Esophagus muscularis mucosa (tissue), 4 donors: ENCODE results near the gene VN1R2. TPM values are rescaled to one million over a fixed set of nuclear protein-coding genes. Genes with fewer than 3 reads are reported as not detected.
"Not testable (repeated sequence)": the region's sequence is repeated elsewhere in the genome, so short reads cannot be mapped to it uniquely, and the experiment has no call there.

Source experiments
- DNase-seq: peaks from one replicate; pipeline ENCODE4 v3.0.0-alpha.2; 2017; ENCODE audit errors: extremely low spot score
- H3K27ac ChIP-seq, 4 donors: fragments of 200-600 bp; sonication (generic); replicated peaks in 1 of 4; 1 replicate in 3 of 4; 2 replicates in 1 of 4; pipeline ENCODE4 v1.5.1; 2016 to 2019; ENCODE audit warnings: mild to moderate bottlenecking in 1 of 4
- H3K27me3 ChIP-seq, 4 donors: fragments of 200-600 bp; sonication (generic); one replicate each; pipeline versions ENCODE4 v1.5.1 to v1.6.0; 2016 to 2019
- H3K36me3 ChIP-seq, 4 donors: fragments of 200-600 bp; sonication (generic); one replicate each; pipeline ENCODE4 v1.5.1; 2016 to 2019
- H3K4me1 ChIP-seq, 4 donors: fragments of 200-600 bp; sonication (generic); one replicate each; pipeline ENCODE4 v1.5.1; 2016 to 2019
- H3K4me3 ChIP-seq, 4 donors: fragments of 200-600 bp; sonication (generic); 1 replicate in 2 of 4; 2 replicates in 2 of 4; pipeline ENCODE4 v1.5.1; 2016 to 2019; ENCODE audit warnings: mild to moderate bottlenecking in 4 of 4, moderate library complexity in 1 of 4
- H3K9me3 ChIP-seq, 4 donors: fragments of 200-600 bp; sonication (generic); 1 replicate in 3 of 4; 2 replicates in 1 of 4; pipeline ENCODE4 v1.5.1; 2016 to 2019
- EP300 ChIP-seq: sonication (generic); formaldehyde crosslinking; IDR thresholded peaks from one replicate; pipeline ENCODE4 v1.6.1; 2017; ENCODE audit warnings: antibody characterized with exemption
- POLR2A ChIP-seq: fragments of 450-650 bp; IDR thresholded peaks from one replicate; pipeline ENCODE4 v1.6.1; 2017; ENCODE audit warnings: antibody characterized with exemption, moderate library complexity, mild to moderate bottlenecking, low read depth
- POLR2AphosphoS5 ChIP-seq, 2 donors: sonication (generic); formaldehyde crosslinking; IDR thresholded peaks; one replicate each; pipeline ENCODE4 v1.6.1; 2017; ENCODE audit warnings: antibody characterized with exemption in 2 of 2
- WGBS: methylation state at CpG from one replicate; pipeline ENCODE4 v1.1.5; 2018; 5-methylcytosine and 5-hydroxymethylcytosine counted together
- intact Hi-C: fragments of 100-400 bp; cut with DNase I; formaldehyde crosslinking; loops from one replicate; pipeline ENCODE4 v1.15.1; 2023
- total RNA-seq, 4 donors: library from RNA; depleted of rRNA; stranded (reverse); fragments of >200 nt; gene quantifications; one replicate each; pipeline versions ENCODE4 v1.1.0 to v1.2.1, GENCODE V29; 2016
- TF ChIP-seq, protein P1 (sequence below), 3 experiments: fragments of 200-600 bp in 2 of 3; fragments of 450-650 bp in 1 of 3; sonication (generic) in 2 of 3; IDR thresholded peaks; one replicate each; pipeline ENCODE4 v1.5.1; 2017 to 2019; ENCODE audit warnings: antibody characterized with exemption in 3 of 3, mild to moderate bottlenecking in 2 of 3, moderate library complexity in 1 of 3

Gene VN1R2
- total RNA-seq, 4 donors from 2014 or later = not detected

GRCh38 chr19:53285087-53285486, 27.0 kb downstream of the VN1R2 start:
- 63% methylated on average over 4 of the region's 4 CpGs for WGBS
- Histone ChIP-seq H3K27ac (no peak overlapping the region), H3K4me3 (no peak overlapping the region), H3K9me3 (no peaks in the 10 kb centered on the region), H3K36me3 (no peaks in the 10 kb centered on the region), H3K4me1 (no peaks in the 10 kb centered on the region), H3K27me3 (peaks cover 0 to 4% (median 0%) of the 10 kb centered on the region in 4 donors)
- intact Hi-C loops = no loop called here
- DNase-seq = no peak
- TF ChIP-seq POLR2A (no peak), EP300 (no peak), POLR2AphosphoS5 (IDR thresholded peaks at IDR 0.05) (no peak)
- TF ChIP-seq, protein P1, sequence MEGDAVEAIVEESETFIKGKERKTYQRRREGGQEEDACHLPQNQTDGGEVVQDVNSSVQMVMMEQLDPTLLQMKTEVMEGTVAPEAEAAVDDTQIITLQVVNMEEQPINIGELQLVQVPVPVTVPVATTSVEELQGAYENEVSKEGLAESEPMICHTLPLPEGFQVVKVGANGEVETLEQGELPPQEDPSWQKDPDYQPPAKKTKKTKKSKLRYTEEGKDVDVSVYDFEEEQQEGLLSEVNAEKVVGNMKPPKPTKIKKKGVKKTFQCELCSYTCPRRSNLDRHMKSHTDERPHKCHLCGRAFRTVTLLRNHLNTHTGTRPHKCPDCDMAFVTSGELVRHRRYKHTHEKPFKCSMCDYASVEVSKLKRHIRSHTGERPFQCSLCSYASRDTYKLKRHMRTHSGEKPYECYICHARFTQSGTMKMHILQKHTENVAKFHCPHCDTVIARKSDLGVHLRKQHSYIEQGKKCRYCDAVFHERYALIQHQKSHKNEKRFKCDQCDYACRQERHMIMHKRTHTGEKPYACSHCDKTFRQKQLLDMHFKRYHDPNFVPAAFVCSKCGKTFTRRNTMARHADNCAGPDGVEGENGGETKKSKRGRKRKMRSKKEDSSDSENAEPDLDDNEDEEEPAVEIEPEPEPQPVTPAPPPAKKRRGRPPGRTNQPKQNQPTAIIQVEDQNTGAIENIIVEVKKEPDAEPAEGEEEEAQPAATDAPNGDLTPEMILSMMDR (IDR thresholded peaks at IDR 0.05) = no peak

DNA sequence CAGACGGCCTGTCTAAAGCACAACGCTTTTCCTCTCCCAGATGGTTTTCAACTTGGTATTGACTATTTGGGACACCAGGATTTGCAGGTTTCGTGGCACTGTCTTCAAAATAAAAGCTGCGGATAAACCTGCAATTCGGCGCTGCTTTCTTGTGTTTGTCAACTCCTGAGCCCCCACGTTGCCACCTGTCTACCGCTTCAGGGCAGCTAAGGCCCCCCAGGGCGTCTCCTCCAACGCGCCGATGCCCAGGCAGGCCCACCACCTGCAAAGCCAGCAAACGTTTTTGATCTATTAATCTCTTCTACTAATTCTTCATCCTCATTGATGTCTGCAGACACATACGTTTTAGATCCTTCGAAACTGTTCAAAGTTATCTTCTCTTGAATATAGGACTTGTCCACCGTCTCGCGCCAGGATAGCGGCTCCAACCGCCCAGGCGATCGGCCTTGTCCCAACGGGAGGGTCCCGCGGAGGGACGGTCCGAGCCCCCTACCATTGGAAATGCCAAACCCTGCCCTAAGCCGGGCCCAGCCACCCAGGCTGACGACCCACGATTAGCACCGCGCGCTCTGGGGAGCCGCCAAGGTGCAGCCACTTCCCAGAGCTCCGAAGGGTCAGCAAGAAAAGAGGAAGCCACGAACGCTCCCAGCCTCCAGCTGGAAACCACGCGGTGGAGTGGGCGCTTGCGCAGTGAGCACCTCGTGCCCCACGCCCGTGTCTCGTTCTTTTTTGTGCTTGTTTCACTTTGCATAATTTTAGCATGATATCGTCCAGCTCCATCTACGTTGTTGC, 32.9 kb downstream of the VN1R2 start:
- TF ChIP-seq, protein P1 (IDR thresholded peaks at IDR 0.05) = no peak
- TF ChIP-seq POLR2A (no peak), POLR2AphosphoS5 (IDR thresholded peaks at IDR 0.05) (no peak), EP300 (no peak)
- Histone ChIP-seq H3K27me3 (peaks cover 0 to 5% (median 0%) of the 10 kb centered on the region in 4 donors), H3K4me3 (no peak overlapping the region), H3K9me3 (peaks cover 0 to 36% (median 30%) of the 10 kb centered on the region in 4 donors), H3K4me1 (no peaks in the 10 kb centered on the region), H3K27ac (no peak overlapping the region), H3K36me3 (no peaks in the 10 kb centered on the region)
- DNase-seq = no peak
- 87% methylated on average over 47 of the region's 47 CpGs for WGBS
- intact Hi-C loops = no loop called here

GRCh38 chr19:53294786-53295441, 36.8 kb downstream of the VN1R2 start:
- no peak for TF ChIP-seq EP300
- intact Hi-C loops = no loop called here
- peaks cover 0 to 41% (median 34%) of the 10 kb centered on the region in 4 donors for H3K9me3 ChIP-seq
- H3K27ac ChIP-seq = no peak overlapping the region
- H3K27me3 ChIP-seq = peaks cover 0 to 5% (median 0%) of the 10 kb centered on the region in 4 donors
- H3K4me3 ChIP-seq = no peak overlapping the region
- H3K36me3 ChIP-seq = no peaks in the 10 kb centered on the region
- WGBS = 72% methylated on average over 7 of the region's 7 CpGs
- DNase-seq = no peak
- no peaks in the 10 kb centered on the region for H3K4me1 ChIP-seq

DNA sequence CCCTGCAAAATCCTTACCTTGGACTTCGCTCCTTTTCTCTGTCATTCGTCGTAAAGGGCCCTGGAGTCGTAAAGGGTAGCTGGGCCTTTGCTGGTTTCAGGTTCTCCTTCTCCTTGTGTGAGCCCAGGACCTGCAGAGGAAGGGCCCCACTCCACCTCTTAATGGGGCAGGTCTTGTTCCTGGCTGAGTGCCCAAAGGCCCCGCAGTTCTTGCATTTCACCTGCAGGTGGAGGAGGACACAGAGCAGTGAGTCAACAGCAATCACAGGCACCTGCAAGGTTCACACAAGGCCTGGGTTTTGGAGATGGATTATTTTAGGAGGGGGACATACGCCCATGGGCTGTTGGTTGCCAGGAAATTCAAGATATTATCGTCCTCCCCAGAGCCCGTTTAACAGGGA, 43.2 kb downstream of the VN1R2 start:
- H3K27ac ChIP-seq, H3K4me3 ChIP-seq, H3K4me1 ChIP-seq, H3K9me3 ChIP-seq, intact Hi-C loops, H3K36me3 ChIP-seq, DNase-seq: not testable (repeated sequence)
- H3K27me3 ChIP-seq = peaks cover 0 to 30% (median 0%) of the 10 kb centered on the region in 4 donors
- WGBS = no CpG with 5 or more reads among the region's 8 CpGs

DNA sequence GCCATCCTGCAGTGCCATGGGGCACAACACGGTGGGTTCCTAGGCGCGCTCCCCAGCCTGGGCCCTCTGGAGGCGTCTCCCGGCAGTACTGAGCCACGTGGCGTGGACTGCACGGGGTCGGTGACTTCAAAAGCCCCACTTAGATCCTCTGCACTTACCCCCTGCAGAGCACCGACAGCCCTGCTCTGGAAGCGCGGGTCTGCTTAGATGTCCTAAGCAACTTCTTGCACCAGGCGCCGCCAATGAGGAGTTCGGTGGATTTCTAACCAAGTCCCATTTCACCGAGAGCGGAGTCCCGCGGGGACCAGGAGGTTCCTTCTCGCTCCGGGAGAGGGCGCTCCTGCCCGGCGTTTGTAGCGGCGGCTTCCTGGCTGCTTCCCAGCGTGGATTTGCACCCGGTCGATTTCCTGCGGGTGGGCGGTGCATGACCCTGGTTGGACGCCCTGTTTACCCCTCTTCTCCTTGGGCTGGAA, 50.3 kb downstream of the VN1R2 start:
- Histone ChIP-seq H3K4me3 (peak overlapping the region in 2 of 4 donors; percentile 2 to 9), H3K27me3 (peaks cover 0 to 87% (median 9%) of the 10 kb centered on the region in 4 donors)
- WGBS = 4% methylated on average over 17 of the region's 32 CpGs

More for the DNA sequence above, 50.3 kb downstream of the VN1R2 start:
- H3K9me3 ChIP-seq = no peaks in the 10 kb centered on the region
- intact Hi-C loops = no loop called here
- no peak overlapping the region for H3K27ac ChIP-seq
- peaks cover 0 to 8% (median 6%) of the 10 kb centered on the region in 4 donors for H3K4me1 ChIP-seq
- DNase-seq = no peak
- no peaks in the 10 kb centered on the region for H3K36me3 ChIP-seq
- TF ChIP-seq, protein P1 (IDR thresholded peaks at IDR 0.05) = peak; percentile 39 to 66 (median 50)
- TF ChIP-seq POLR2A = no peak
- TF ChIP-seq EP300 = no peak
- no peak for TF ChIP-seq POLR2AphosphoS5 (IDR thresholded peaks at IDR 0.05)

Other genes with a start within 250 kb of the VN1R2 start
- not detected for gene ERVV-1, start 244.4 kb upstream of the VN1R2 start, total RNA-seq
- not detected for gene ERVV-2, start 213.6 kb upstream of the VN1R2 start, total RNA-seq
- 10 to 100 TPM; 25.3 to 40.3 (median 27.1) TPM for gene ZNF160, start 154.9 kb upstream of the VN1R2 start, total RNA-seq
- 10 to 100 TPM in 3 of 4 donors, 1 to 10 TPM in 1; 9.1 to 18.1 (median 13.4) TPM for gene ZNF415, start 125.4 kb upstream of the VN1R2 start, total RNA-seq
- gene ZNF347, start 99.2 kb upstream of the VN1R2 start, total RNA-seq = 10 to 100 TPM in 1 of 4 donors, 1 to 10 TPM in 3; 7.1 to 11.3 (median 8.5) TPM
- 1 to 10 TPM; 2.9 to 3.8 (median 3.3) TPM for gene ZNF665, start 64.9 kb upstream of the VN1R2 start, total RNA-seq
- gene ZNF677, start 3.4 kb upstream of the VN1R2 start, total RNA-seq = 10 to 100 TPM; 15.6 to 22.0 (median 17.1) TPM
- not detected for gene VN1R4, start 9.4 kb downstream of the VN1R2 start, total RNA-seq
- gene ZNF845, start 75.5 kb downstream of the VN1R2 start, total RNA-seq = 1 to 10 TPM; 4.4 to 6.2 (median 5.9) TPM
- gene ZNF525, start 107.4 kb downstream of the VN1R2 start, total RNA-seq = 10 to 100 TPM in 3 of 4 donors, 1 to 10 TPM in 1; 9.6 to 14.5 (median 12.3) TPM
- gene ZNF765, start 136.9 kb downstream of the VN1R2 start, total RNA-seq = 10 to 100 TPM in 1 of 4 donors, 1 to 10 TPM in 3; 7.1 to 12.5 (median 8.5) TPM
- gene ZNF761, start 173.7 kb downstream of the VN1R2 start, total RNA-seq = 1 to 10 TPM; 6.7 to 8.4 (median 7.4) TPM
- gene ZNF813, start 209.4 kb downstream of the VN1R2 start, total RNA-seq = 1 to 10 TPM; 1.7 to 3.5 (median 3.2) TPM